Duodenal mucosa (tissue), 2 donors: ENCODE measurements around the gene PIP5K1B.

Source experiments
- H3K27ac ChIP-seq: one replicate; pipeline ENCODE4 v1.7.0; 2013; ENCODE audit warnings: low read depth, low read length
- H3K27me3 ChIP-seq, 2 donors: one replicate each; pipeline ENCODE4 v1.7.0; 2013; ENCODE audit warnings: low read length in 2 of 2, control low read depth in 1 of 2; ENCODE audit not compliant: insufficient read depth in 2 of 2, control insufficient read depth in 1 of 2
- H3K36me3 ChIP-seq, 2 donors: one replicate each; pipeline ENCODE4 v1.7.0; 2013; ENCODE audit warnings: low read length in 2 of 2, control low read depth in 1 of 2; ENCODE audit not compliant: insufficient read depth in 2 of 2, control insufficient read depth in 1 of 2
- H3K4me1 ChIP-seq, 2 donors: one replicate each; pipeline ENCODE4 v1.7.0; 2013; ENCODE audit warnings: low read length in 2 of 2, control low read depth in 1 of 2; ENCODE audit not compliant: insufficient read depth in 2 of 2, control insufficient read depth in 1 of 2
- H3K4me3 ChIP-seq, 2 donors: one replicate each; pipeline ENCODE4 v1.7.0; 2013; ENCODE audit warnings: low read length in 2 of 2, low read depth in 1 of 2
- H3K9ac ChIP-seq, 2 donors: one replicate each; pipeline ENCODE4 v1.7.0; 2013; ENCODE audit warnings: low read length in 2 of 2, low read depth in 1 of 2
- H3K9me3 ChIP-seq, 2 donors: one replicate each; pipeline ENCODE4 v1.7.0; 2013; ENCODE audit warnings: low read length in 2 of 2, control low read depth in 1 of 2; ENCODE audit not compliant: control insufficient read depth in 1 of 2

Gene PIP5K1B

GRCh38 chr9:68967800-68968199, 262.8 kb downstream of the PIP5K1B start:
- H3K27me3 ChIP-seq: no peaks in the 10 kb centered on the region
- H3K4me3 ChIP-seq: no peak overlapping the region
- H3K4me1 ChIP-seq: peaks cover 23 to 44% of the 10 kb centered on the region in 2 donors
- no peaks in the 10 kb centered on the region for H3K36me3 ChIP-seq
- H3K27ac ChIP-seq: no peak overlapping the region
- no peaks in the 10 kb centered on the region for H3K9me3 ChIP-seq
- no peak overlapping the region for H3K9ac ChIP-seq

DNA sequence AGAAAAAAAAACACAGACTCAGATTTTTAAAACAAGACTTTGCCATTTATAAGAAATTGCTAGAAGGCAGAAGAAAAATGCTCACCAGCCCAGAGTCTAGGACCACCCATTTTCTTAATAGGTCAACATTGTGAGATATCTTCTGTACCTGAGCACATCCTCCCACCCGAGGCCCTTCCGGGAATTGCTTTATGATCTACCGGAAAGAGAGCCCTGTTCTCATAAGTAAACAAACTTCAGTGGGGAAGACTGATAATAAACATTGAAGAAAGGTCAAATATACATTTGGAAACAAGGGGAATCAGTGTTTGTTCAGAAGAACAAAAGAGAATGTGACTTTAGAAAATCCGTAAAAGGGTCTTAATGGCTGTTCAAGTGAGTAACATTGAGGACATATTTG, 264.5 kb downstream of the PIP5K1B start:
- H3K4me3 ChIP-seq: peak overlapping the region in 1 of 2 donors; percentile 28
- peaks cover 8 to 27% of the 10 kb centered on the region in 2 donors for H3K4me1 ChIP-seq
- no peak overlapping the region for H3K27ac ChIP-seq
- no peaks in the 10 kb centered on the region for H3K27me3 ChIP-seq
- H3K9ac ChIP-seq: no peak overlapping the region
- H3K36me3 ChIP-seq: no peaks in the 10 kb centered on the region
- no peaks in the 10 kb centered on the region for H3K9me3 ChIP-seq

DNA sequence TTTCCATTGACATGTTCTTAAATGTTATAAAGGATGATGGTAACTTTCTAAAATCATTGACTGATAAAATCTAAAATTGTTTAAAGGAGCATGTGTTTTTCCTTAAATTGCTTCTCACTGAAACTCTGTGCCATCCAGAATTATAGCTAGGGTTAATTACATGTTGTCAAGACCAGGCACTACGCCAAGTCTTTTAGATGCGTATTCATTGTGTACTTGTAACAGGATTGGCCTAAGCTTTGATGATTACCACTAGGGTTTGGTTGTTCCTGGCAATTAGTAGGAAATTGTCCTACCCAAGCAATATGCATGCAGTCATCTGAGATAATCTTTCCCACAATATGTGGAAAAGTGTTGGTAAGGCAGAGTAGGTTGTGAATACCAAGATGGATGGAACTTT, 265.1 kb downstream of the PIP5K1B start:
- H3K27me3 ChIP-seq: no peaks in the 10 kb centered on the region
- no peaks in the 10 kb centered on the region for H3K9me3 ChIP-seq
- H3K27ac ChIP-seq: no peak overlapping the region
- H3K4me1 ChIP-seq: peaks cover 4 to 21% of the 10 kb centered on the region in 2 donors
- H3K36me3 ChIP-seq: no peaks in the 10 kb centered on the region
- no peak overlapping the region for H3K4me3 ChIP-seq
- no peak overlapping the region for H3K9ac ChIP-seq

DNA sequence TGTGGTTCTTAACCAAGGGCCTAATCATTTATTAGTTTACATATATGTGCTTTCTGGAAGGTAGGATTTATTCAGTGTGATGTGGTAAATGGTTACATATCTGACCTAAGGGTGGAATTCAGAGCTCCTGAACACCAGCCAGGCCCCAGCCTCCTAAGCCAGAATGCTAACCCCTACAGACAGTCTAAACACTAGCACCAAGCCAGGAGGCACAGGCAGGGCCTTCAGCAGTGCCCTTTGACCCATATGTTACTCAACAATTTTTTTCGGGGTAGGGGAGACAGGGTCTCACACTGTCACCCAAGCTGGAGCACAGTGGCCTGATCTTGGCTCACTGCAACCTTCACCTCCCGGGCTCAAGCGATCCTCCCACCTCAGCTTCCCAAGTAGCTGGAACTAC, 268.6 kb downstream of the PIP5K1B start:
- Histone ChIP-seq H3K27ac (no peak overlapping the region), H3K36me3 (peaks cover 0 to 6% of the 10 kb centered on the region in 2 donors), H3K9me3 (no peaks in the 10 kb centered on the region), H3K9ac (no peak overlapping the region), H3K4me3 (no peak overlapping the region), H3K27me3 (no peaks in the 10 kb centered on the region), H3K4me1 (peaks cover 4 to 13% of the 10 kb centered on the region in 2 donors)

- peak overlapping the region in 1 of 2 donors; percentile 14 for H3K4me3 ChIP-seq
- H3K9ac ChIP-seq: no peak overlapping the region
- no peak overlapping the region for H3K27ac ChIP-seq
Observed at GRCh38 chr9:68974431-68974830, 269.4 kb downstream of the PIP5K1B start.

DNA sequence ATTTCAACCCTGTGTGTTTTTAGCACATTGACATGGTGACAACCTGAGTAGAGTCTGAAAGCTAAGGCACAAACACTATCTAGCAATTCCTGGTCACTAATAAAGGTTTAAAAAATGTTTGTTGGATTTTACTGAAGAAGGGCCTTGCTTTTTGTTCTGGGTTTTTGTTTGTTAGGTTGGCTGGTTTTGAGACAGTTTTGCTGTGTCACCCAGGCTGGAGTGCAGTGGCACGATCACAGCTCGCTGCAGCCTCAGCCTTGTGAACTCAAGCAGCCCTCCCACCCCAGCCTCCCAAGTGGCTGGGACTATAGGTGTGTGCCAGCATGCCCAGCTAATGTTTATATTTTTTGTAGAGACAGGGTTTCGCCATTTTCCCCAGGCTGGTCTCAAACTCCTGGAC, 269.9 kb downstream of the PIP5K1B start:
- no peaks in the 10 kb centered on the region for H3K9me3 ChIP-seq
- H3K27ac ChIP-seq: no peak overlapping the region

More at GRCh38 chr9:68974431-68974830, 269.4 kb downstream of the PIP5K1B start:
- Histone ChIP-seq H3K4me1 (peaks cover 4 to 15% of the 10 kb centered on the region in 2 donors), H3K36me3 (peaks cover 0 to 6% of the 10 kb centered on the region in 2 donors), H3K27me3 (no peaks in the 10 kb centered on the region), H3K9me3 (no peaks in the 10 kb centered on the region)

GRCh38 chr9:68975365-68976043, 270.5 kb downstream of the PIP5K1B start:
- Histone ChIP-seq H3K36me3 (peaks cover 6 to 8% of the 10 kb centered on the region in 2 donors), H3K27ac (no peak overlapping the region), H3K4me3 (peak overlapping the region in 1 of 2 donors; percentile 30), H3K27me3 (no peaks in the 10 kb centered on the region), H3K9ac (no peak overlapping the region), H3K9me3 (no peaks in the 10 kb centered on the region), H3K4me1 (peaks cover 3 to 12% of the 10 kb centered on the region in 2 donors)

More for the DNA sequence above, 269.9 kb downstream of the PIP5K1B start:
- Histone ChIP-seq H3K9ac (no peak overlapping the region), H3K4me1 (peaks cover 4 to 15% of the 10 kb centered on the region in 2 donors), H3K36me3 (peaks cover 2 to 6% of the 10 kb centered on the region in 2 donors), H3K27me3 (no peaks in the 10 kb centered on the region), H3K4me3 (no peak overlapping the region)

- H3K27ac ChIP-seq: no peak overlapping the region
Observed at GRCh38 chr9:68978066-68978465, 273.0 kb downstream of the PIP5K1B start.

DNA sequence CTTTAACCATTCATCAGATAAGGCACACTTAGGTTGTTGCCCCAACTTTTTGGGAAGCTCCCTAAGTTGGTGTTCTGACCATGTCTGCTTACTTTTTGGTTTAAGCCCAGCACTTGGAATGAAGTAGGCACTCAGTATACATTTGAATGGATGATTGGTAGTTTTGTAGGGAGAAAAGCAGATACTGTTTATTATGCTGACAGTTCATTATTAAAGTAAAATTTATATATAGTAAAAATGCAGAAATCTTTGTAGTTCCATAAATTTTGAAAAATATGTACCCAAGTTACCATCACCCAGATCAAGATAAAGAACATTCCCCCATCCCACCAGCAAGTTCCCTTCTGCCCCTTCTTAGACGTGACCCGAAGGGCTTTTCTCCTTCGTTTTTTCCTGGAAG, 273.5 kb downstream of the PIP5K1B start:
- Histone ChIP-seq H3K4me3 (no peak overlapping the region), H3K36me3 (peaks cover 6 to 8% of the 10 kb centered on the region in 2 donors), H3K4me1 (peaks cover 0 to 18% of the 10 kb centered on the region in 2 donors), H3K27me3 (no peaks in the 10 kb centered on the region), H3K27ac (no peak overlapping the region), H3K9ac (no peak overlapping the region), H3K9me3 (no peaks in the 10 kb centered on the region)

More at GRCh38 chr9:68978066-68978465, 273.0 kb downstream of the PIP5K1B start:
- Histone ChIP-seq H3K36me3 (peaks cover 6 to 8% of the 10 kb centered on the region in 2 donors), H3K4me1 (peaks cover 0 to 18% of the 10 kb centered on the region in 2 donors), H3K4me3 (no peak overlapping the region), H3K9me3 (no peaks in the 10 kb centered on the region), H3K9ac (no peak overlapping the region), H3K27me3 (no peaks in the 10 kb centered on the region)

DNA sequence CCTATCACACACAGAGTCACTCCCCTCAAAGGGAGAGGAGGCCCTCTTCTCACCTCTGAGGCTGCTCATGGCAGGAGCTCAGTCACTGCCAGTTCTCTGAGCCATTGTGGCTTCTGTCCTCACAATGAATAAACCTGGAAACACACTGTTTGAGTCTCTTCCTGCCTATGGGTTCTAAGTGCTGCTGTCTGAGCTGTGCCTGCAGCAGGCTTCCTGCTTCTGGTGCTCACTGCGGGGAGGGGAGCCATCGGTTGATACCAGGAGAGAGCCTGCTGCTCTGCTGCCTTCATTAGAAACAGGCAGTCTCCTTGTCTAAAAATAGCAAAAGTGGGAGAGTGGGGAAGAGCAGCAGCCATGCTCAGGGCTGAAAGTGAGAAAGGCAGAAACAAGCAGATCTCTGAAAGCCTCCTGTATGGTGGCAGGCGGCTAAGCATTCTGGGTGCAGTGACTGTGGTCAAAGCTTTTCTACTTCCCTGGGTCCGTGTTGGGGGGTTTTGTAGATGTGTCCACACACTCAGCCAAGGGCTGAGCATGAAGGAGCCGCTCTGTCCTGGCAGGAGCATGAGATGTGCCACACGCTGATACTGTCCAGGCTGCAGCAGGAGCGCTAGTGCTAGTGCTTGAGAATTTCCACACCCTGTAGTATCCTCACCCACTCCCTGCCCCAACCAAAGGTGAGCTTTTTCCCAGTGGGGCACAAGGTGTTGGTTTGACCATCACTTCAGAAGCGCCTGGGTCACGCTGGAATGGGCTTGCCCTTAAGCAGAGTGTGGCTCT, 274.7 kb downstream of the PIP5K1B start:
- Histone ChIP-seq H3K27me3 (no peaks in the 10 kb centered on the region), H3K4me3 (no peak overlapping the region), H3K4me1 (peaks cover 0 to 18% of the 10 kb centered on the region in 2 donors), H3K27ac (no peak overlapping the region), H3K36me3 (peaks cover 6 to 8% of the 10 kb centered on the region in 2 donors), H3K9ac (no peak overlapping the region), H3K9me3 (no peaks in the 10 kb centered on the region)
